Lower leg skin (tissue), 3 donors: Measurements from ENCODE around the gene SLC10A3.

Experiments
- CTCF ChIP-seq, 3 donors: fragments of 450-650 bp; IDR thresholded peaks; one replicate each; pipeline ENCODE4 v1.5.1; 2016; ENCODE audit warnings: antibody characterized with exemption in 3 of 3, mild to moderate bottlenecking in 3 of 3, moderate library complexity in 2 of 3
- POLR2A ChIP-seq, 2 donors: fragments of 450-650 bp; IDR thresholded peaks; one replicate each; pipeline ENCODE4 v1.6.1; 2016 to 2017; ENCODE audit warnings: antibody characterized with exemption in 2 of 2, mild to moderate bottlenecking in 1 of 2, moderate library complexity in 1 of 2

GRCh38 chrX:154443992-154444754 is 46.3 kb downstream of the SLC10A3 start, which contains the start of gene FAM50A:
- TF ChIP-seq CTCF (IDR thresholded peaks at IDR 0.05) (no peak), POLR2A (IDR thresholded peaks at IDR 0.05) (no peak)
